ENCODE data around the gene COL4A1.

COL4A1 gene

DNA sequence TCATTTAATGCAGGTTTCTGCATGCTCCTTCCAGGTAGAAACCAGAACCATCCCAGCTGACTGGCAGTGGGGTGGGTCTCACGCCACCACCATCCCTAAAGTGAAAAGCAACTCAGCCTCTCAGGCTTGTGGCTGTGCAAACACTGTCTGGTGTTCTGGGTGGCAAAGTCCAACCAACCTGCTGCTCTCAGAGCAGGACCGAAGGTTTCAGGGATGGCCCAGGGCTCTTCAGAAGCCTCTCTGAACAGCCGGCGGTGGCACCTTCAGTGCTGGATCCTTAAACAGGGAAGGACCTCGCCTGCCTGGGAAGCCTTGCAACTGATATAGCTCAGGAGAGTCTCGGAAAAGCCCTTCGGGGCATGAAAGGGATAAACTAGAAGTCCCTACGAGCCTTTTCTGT, 100.8 kb downstream of the COL4A1 start:
- TF ChIP-seq, protein P1, sequence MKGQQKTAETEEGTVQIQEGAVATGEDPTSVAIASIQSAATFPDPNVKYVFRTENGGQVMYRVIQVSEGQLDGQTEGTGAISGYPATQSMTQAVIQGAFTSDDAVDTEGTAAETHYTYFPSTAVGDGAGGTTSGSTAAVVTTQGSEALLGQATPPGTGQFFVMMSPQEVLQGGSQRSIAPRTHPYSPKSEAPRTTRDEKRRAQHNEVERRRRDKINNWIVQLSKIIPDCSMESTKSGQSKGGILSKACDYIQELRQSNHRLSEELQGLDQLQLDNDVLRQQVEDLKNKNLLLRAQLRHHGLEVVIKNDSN (IDR thresholded peaks at IDR 0.05) = no peak
- TF ChIP-seq CREB1 (IDR thresholded peaks at IDR 0.05; ENCODE audit: low read depth) = no peak
- no peak for TF ChIP-seq EGR1 (IDR thresholded peaks at IDR 0.05)
- no peak for TF ChIP-seq FOXM1 (IDR thresholded peaks at IDR 0.05; ENCODE audit: borderline replicate concordance, low read depth)
- TF ChIP-seq CEBPB (IDR thresholded peaks at IDR 0.05) = no peak
- no peak for TF ChIP-seq REST (IDR thresholded peaks at IDR 0.05; ENCODE audit: low read depth)
- no peak for TF ChIP-seq RAD21 (IDR thresholded peaks at IDR 0.05; ENCODE audit: low read depth)
- no peak for TF ChIP-seq TAF1 (IDR thresholded peaks at IDR 0.05; ENCODE audit: low read depth)
- no peak for TF ChIP-seq EP300 (IDR thresholded peaks at IDR 0.05; ENCODE audit: borderline replicate concordance)
- TF ChIP-seq, protein P2, sequence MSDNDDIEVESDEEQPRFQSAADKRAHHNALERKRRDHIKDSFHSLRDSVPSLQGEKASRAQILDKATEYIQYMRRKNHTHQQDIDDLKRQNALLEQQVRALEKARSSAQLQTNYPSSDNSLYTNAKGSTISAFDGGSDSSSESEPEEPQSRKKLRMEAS (IDR thresholded peaks at IDR 0.05) = no peak
- TF ChIP-seq ZBTB7A (IDR thresholded peaks at IDR 0.05; ENCODE audit: low read depth) = no peak
- TF ChIP-seq TEAD4 (IDR thresholded peaks at IDR 0.05) = no peak
- TF ChIP-seq NFIC (IDR thresholded peaks at IDR 0.05) = no peak
- TF ChIP-seq YY1 (IDR thresholded peaks at IDR 0.05; ENCODE audit: low read depth) = no peak
- TF ChIP-seq TCF12 (IDR thresholded peaks at IDR 0.05; ENCODE audit: low read depth) = no peak

DNA sequence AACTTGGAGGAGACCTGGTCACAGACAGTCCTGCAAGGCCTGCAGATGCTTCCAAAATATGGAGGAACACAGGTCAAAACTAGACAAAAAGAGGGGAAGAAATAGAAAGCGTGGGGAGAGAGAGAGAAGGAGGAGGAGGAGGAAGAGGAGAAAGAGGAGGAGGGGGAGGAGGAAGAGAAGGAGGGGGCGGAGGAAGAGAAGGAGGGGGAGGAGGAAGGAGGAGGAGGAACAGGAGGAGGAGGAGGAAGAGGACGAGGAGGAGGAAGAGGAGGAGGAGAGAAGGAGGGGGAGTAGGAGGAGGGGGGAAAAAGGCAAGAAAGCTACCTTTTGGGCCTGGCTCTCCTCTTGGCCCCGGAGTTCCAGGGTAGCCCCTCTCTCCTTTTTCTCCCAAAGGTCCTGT, 105.8 kb downstream of the COL4A1 start:
- TF ChIP-seq ZBTB7A (IDR thresholded peaks at IDR 0.05; ENCODE audit: low read depth) (no peak), NFIC (IDR thresholded peaks at IDR 0.05) (no peak), TAF1 (IDR thresholded peaks at IDR 0.05; ENCODE audit: low read depth) (no peak), CEBPB (IDR thresholded peaks at IDR 0.05) (no peak), TCF12 (IDR thresholded peaks at IDR 0.05; ENCODE audit: low read depth) (no peak), RAD21 (IDR thresholded peaks at IDR 0.05; ENCODE audit: low read depth) (no peak)

- TF ChIP-seq YY1 (IDR thresholded peaks at IDR 0.05; ENCODE audit: low read depth) (no peak), ZBTB7A (IDR thresholded peaks at IDR 0.05; ENCODE audit: low read depth) (no peak), EP300 (IDR thresholded peaks at IDR 0.05; ENCODE audit: borderline replicate concordance) (no peak), TCF12 (IDR thresholded peaks at IDR 0.05; ENCODE audit: low read depth) (no peak), EGR1 (IDR thresholded peaks at IDR 0.05) (no peak), REST (IDR thresholded peaks at IDR 0.05; ENCODE audit: low read depth) (no peak), RAD21 (IDR thresholded peaks at IDR 0.05; ENCODE audit: low read depth) (no peak), CEBPB (IDR thresholded peaks at IDR 0.05) (no peak), CREB1 (IDR thresholded peaks at IDR 0.05; ENCODE audit: low read depth) (no peak), TAF1 (IDR thresholded peaks at IDR 0.05; ENCODE audit: low read depth) (no peak), TEAD4 (IDR thresholded peaks at IDR 0.05) (no peak), NFIC (IDR thresholded peaks at IDR 0.05) (no peak)
- TF ChIP-seq, protein P2 (IDR thresholded peaks at IDR 0.05) = no peak
- TF ChIP-seq, protein P1 (IDR thresholded peaks at IDR 0.05) = no peak
These were observed 106.6 kb downstream of the COL4A1 start for GRCh38 chr13:110200276-110200870.

- TF ChIP-seq FOXM1 (IDR thresholded peaks at IDR 0.05; ENCODE audit: borderline replicate concordance, low read depth) (no peak), EGR1 (IDR thresholded peaks at IDR 0.05) (no peak), TCF12 (IDR thresholded peaks at IDR 0.05; ENCODE audit: low read depth) (no peak), TAF1 (IDR thresholded peaks at IDR 0.05; ENCODE audit: low read depth) (no peak), NFIC (IDR thresholded peaks at IDR 0.05) (no peak), REST (IDR thresholded peaks at IDR 0.05; ENCODE audit: low read depth) (no peak), EP300 (IDR thresholded peaks at IDR 0.05; ENCODE audit: borderline replicate concordance) (no peak), ZBTB7A (IDR thresholded peaks at IDR 0.05; ENCODE audit: low read depth) (no peak), TEAD4 (IDR thresholded peaks at IDR 0.05) (no peak), CREB1 (IDR thresholded peaks at IDR 0.05; ENCODE audit: low read depth) (no peak), RAD21 (IDR thresholded peaks at IDR 0.05; ENCODE audit: low read depth) (no peak), CEBPB (IDR thresholded peaks at IDR 0.05) (no peak), YY1 (IDR thresholded peaks at IDR 0.05; ENCODE audit: low read depth) (no peak)
- TF ChIP-seq, protein P2 (IDR thresholded peaks at IDR 0.05) = no peak
- TF ChIP-seq, protein P1 (IDR thresholded peaks at IDR 0.05) = no peak
These were observed 107.7 kb downstream of the COL4A1 start for GRCh38 chr13:110199046-110199831.

Measured in Ishikawa (cell line).